ENCODE measurements around the gene CAGE1. TPM values are rescaled to one million over a fixed set of nuclear protein-coding genes. Genes with fewer than 3 reads are reported as not detected.

Gene CAGE1
- total and polyA plus RNA-seq, 5 donors from 2014 or later = 0.08 to 0.57 TPM; not detected in 3

GRCh38 chr6:7404546-7404945 lies 15.0 kb upstream of the CAGE1 start:
- Mint-ChIP-seq H3K27ac (peak overlapping the region in 2 of 3 donors; percentile 7 to 25), H3K27me3 (no peaks in the 10 kb centered on the region), H3K4me1 (peaks cover 0 to 6% (median under 1%) of the 10 kb centered on the region in 4 donors), H3K4me3 (no peak overlapping the region), H3K36me3 (peaks cover 48% of the 10 kb centered on the region), H3K9me3 (no peaks in the 10 kb centered on the region)
- H3K4me3 ChIP-seq (ENCODE audit: low read depth, low read length) = no peak overlapping the region
- H3K9me3 ChIP-seq (ENCODE audit: control insufficient read depth in 2 of 2, low read length in 2 of 2) = no peaks in the 10 kb centered on the region
- H3K36me3 ChIP-seq (ENCODE audit: control insufficient read depth, insufficient read depth, low read length) = peaks cover 92% of the 10 kb centered on the region
- no peaks in the 10 kb centered on the region for H3K4me1 ChIP-seq (ENCODE audit: control insufficient read depth, insufficient read depth, low read length, poor library complexity, severe bottlenecking)
- no peak for DNase-seq
- no peak overlapping the region for H3K27ac ChIP-seq (ENCODE audit: insufficient read depth, low read length, poor library complexity, severe bottlenecking)
- no peaks in the 10 kb centered on the region for H3K27me3 ChIP-seq (ENCODE audit: control insufficient read depth, insufficient read depth, low read length)
- no peak for ATAC-seq (ENCODE audit: low read depth in 2 of 2)

DNA sequence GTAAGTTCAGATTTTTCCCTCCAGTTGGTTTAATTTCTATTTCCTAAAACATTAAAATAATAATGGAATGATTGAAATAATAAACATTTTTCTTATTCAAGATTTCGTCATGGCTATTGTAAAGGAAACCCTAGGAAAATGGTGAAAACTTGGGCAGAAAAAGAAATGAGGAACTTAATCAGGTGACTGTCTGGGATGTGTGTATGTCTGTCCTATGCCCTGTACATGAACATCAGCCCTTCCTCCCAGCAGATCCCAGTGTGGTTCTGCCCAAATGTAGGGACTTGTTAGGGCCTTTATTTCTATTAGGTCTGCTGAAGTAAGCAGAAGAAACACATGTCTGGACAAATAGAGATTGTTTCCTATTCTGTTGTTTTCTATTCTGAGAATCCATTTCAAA lies 13.2 kb upstream of the CAGE1 start:
- H3K27me3 Mint-ChIP-seq = no peaks in the 10 kb centered on the region
- H3K4me1 ChIP-seq (ENCODE audit: control insufficient read depth, insufficient read depth, low read length, poor library complexity, severe bottlenecking) = no peaks in the 10 kb centered on the region
- no peaks in the 10 kb centered on the region for H3K27me3 ChIP-seq (ENCODE audit: control insufficient read depth, insufficient read depth, low read length)
- no peak overlapping the region for H3K4me3 ChIP-seq (ENCODE audit: low read depth, low read length)
- no peak overlapping the region for H3K4me3 Mint-ChIP-seq
- H3K36me3 ChIP-seq (ENCODE audit: control insufficient read depth, insufficient read depth, low read length) = peaks cover 91% of the 10 kb centered on the region
- ATAC-seq (ENCODE audit: low read depth in 2 of 2) = no peak
- no peak overlapping the region for H3K27ac Mint-ChIP-seq
- no peak for DNase-seq
- peaks cover 0 to 6% (median 2%) of the 10 kb centered on the region in 4 donors for H3K4me1 Mint-ChIP-seq
- no peaks in the 10 kb centered on the region for H3K9me3 Mint-ChIP-seq
- no peak overlapping the region for H3K27ac ChIP-seq (ENCODE audit: insufficient read depth, low read length, poor library complexity, severe bottlenecking)
- H3K36me3 Mint-ChIP-seq = peaks cover 57% of the 10 kb centered on the region
- no peaks in the 10 kb centered on the region for H3K9me3 ChIP-seq (ENCODE audit: control insufficient read depth in 2 of 2, low read length in 2 of 2)

- H3K9me3 Mint-ChIP-seq = no peaks in the 10 kb centered on the region
- Histone ChIP-seq H3K4me3 (ENCODE audit: low read depth, low read length) (no peak overlapping the region), H3K27ac (ENCODE audit: insufficient read depth, low read length, poor library complexity, severe bottlenecking) (no peak overlapping the region), H3K36me3 (ENCODE audit: control insufficient read depth, insufficient read depth, low read length) (peaks cover 90% of the 10 kb centered on the region), H3K9me3 (ENCODE audit: control insufficient read depth in 2 of 2, low read length in 2 of 2) (no peaks in the 10 kb centered on the region), H3K4me1 (ENCODE audit: control insufficient read depth, insufficient read depth, low read length, poor library complexity, severe bottlenecking) (no peaks in the 10 kb centered on the region), H3K27me3 (ENCODE audit: control insufficient read depth, insufficient read depth, low read length) (no peaks in the 10 kb centered on the region)
- no peaks in the 10 kb centered on the region for H3K27me3 Mint-ChIP-seq
- ATAC-seq (ENCODE audit: low read depth in 2 of 2) (no peak), DNase-seq (no peak)
- no peak overlapping the region for H3K4me3 Mint-ChIP-seq
- peaks cover 43% of the 10 kb centered on the region for H3K36me3 Mint-ChIP-seq
- peaks cover 0 to 6% (median 3%) of the 10 kb centered on the region in 4 donors for H3K4me1 Mint-ChIP-seq
- no peak overlapping the region for H3K27ac Mint-ChIP-seq
Measured at GRCh38 chr6:7401075-7401474, 11.5 kb upstream of the CAGE1 start.

DNA sequence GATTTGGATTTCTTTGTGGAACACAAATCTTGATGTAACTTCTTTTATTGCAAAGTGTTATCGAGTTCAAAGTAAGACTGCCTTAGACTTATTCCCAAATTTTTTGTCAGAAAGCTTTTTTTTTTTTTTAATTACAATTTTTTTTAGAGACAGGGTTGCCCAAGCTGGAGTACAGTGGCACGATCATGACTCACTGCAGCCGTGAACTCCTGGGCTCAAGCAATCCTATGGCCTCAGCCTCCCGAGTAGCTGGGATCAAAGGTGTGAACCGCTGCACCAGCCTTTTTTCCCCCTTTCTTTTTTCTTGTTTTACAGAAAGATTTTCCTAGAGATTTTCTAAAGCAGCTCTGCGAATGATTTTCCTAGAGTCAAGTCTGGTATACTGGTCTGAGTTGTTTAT lies 2.9 kb upstream of the CAGE1 start:
- no peak overlapping the region for H3K4me3 ChIP-seq (ENCODE audit: low read depth, low read length)
- Mint-ChIP-seq H3K4me1 (peaks cover 20 to 54% (median 32%) of the 10 kb centered on the region in 4 donors), H3K36me3 (peaks cover 18% of the 10 kb centered on the region), H3K9me3 (no peaks in the 10 kb centered on the region), H3K4me3 (peak overlapping the region in 2 of 4 donors; percentile 71 to 93), H3K27ac (peak overlapping the region in 2 of 3 donors; percentile 5 to 77), H3K27me3 (no peaks in the 10 kb centered on the region)
- peaks cover 37% of the 10 kb centered on the region for H3K36me3 ChIP-seq (ENCODE audit: control insufficient read depth, insufficient read depth, low read length)
- H3K9me3 ChIP-seq (ENCODE audit: control insufficient read depth in 2 of 2, low read length in 2 of 2) = no peaks in the 10 kb centered on the region
- DNase-seq = no peak
- ATAC-seq (ENCODE audit: low read depth in 2 of 2) = no peak
- H3K27ac ChIP-seq (ENCODE audit: insufficient read depth, low read length, poor library complexity, severe bottlenecking) = no peak overlapping the region
- peaks cover 31% of the 10 kb centered on the region for H3K4me1 ChIP-seq (ENCODE audit: control insufficient read depth, insufficient read depth, low read length, poor library complexity, severe bottlenecking)
- H3K27me3 ChIP-seq (ENCODE audit: control insufficient read depth, insufficient read depth, low read length) = no peaks in the 10 kb centered on the region

- Mint-ChIP-seq H3K4me1 (peaks cover 20 to 54% (median 32%) of the 10 kb centered on the region in 4 donors), H3K36me3 (peaks cover 18% of the 10 kb centered on the region), H3K27ac (peak overlapping the region in 2 of 3 donors; percentile 93 to 99), H3K4me3 (peak overlapping the region; percentile 93 to 98 (median 95)), H3K9me3 (no peaks in the 10 kb centered on the region), H3K27me3 (no peaks in the 10 kb centered on the region)
- no peaks in the 10 kb centered on the region for H3K9me3 ChIP-seq (ENCODE audit: control insufficient read depth in 2 of 2, low read length in 2 of 2)
- DNase-seq (no peak), ATAC-seq (ENCODE audit: low read depth in 2 of 2) (no peak)
- peaks cover 31% of the 10 kb centered on the region for H3K4me1 ChIP-seq (ENCODE audit: control insufficient read depth, insufficient read depth, low read length, poor library complexity, severe bottlenecking)
- peak overlapping the region; percentile 99 for H3K27ac ChIP-seq (ENCODE audit: insufficient read depth, low read length, poor library complexity, severe bottlenecking)
- H3K27me3 ChIP-seq (ENCODE audit: control insufficient read depth, insufficient read depth, low read length) = no peaks in the 10 kb centered on the region
- peaks cover 26% of the 10 kb centered on the region for H3K36me3 ChIP-seq (ENCODE audit: control insufficient read depth, insufficient read depth, low read length)
- peak overlapping the region; percentile 97 for H3K4me3 ChIP-seq (ENCODE audit: low read depth, low read length)
Measured at GRCh38 chr6:7391151-7391550, 1.6 kb upstream of the CAGE1 start.

DNA sequence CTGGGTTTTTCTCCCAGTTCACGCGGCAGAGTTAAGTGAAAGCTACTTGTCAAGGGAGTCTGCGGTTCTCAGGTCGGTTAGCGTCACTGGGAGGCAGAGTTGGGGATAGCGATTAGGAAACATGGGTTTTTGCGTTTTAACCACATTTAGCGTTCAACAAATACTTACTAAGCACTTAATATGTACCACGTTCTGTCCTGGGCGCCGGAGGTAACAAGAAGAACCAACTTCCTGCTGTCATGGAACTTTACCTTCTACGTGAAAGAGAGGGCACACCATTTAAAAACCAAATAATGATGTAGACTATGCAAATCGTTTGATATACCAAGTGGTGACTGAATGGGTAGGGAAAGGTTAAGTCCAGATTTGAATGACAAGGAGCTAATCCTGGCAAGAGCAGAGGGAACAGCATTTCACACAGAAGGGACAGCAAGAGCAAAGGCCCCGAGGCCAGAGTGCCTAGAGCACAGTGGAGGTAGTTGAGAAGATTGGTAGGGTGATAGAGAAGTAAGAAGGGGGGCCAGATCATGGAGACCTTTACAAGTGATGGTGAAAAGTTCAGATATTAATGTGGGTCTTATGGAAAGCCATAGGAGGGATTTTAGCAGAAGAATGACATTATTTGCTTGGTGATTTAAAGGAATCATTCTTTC lies 810 bp upstream of the CAGE1 start:
- ATAC-seq (ENCODE audit: low read depth in 2 of 2) (no peak), DNase-seq (peak in 1 of 3 donors; percentile 76)
- Mint-ChIP-seq H3K9me3 (no peaks in the 10 kb centered on the region), H3K4me3 (peak overlapping the region; percentile 93 to 98 (median 95)), H3K36me3 (peaks cover 18% of the 10 kb centered on the region), H3K4me1 (peaks cover 20 to 52% (median 32%) of the 10 kb centered on the region in 4 donors), H3K27me3 (no peaks in the 10 kb centered on the region), H3K27ac (peak overlapping the region; percentile 93 to 99 (median 97))
- H3K27me3 ChIP-seq (ENCODE audit: control insufficient read depth, insufficient read depth, low read length) = no peaks in the 10 kb centered on the region
- peak overlapping the region; percentile 97 for H3K4me3 ChIP-seq (ENCODE audit: low read depth, low read length)
- peaks cover 31% of the 10 kb centered on the region for H3K4me1 ChIP-seq (ENCODE audit: control insufficient read depth, insufficient read depth, low read length, poor library complexity, severe bottlenecking)
- peak overlapping the region; percentile 99 for H3K27ac ChIP-seq (ENCODE audit: insufficient read depth, low read length, poor library complexity, severe bottlenecking)
- peaks cover 19% of the 10 kb centered on the region for H3K36me3 ChIP-seq (ENCODE audit: control insufficient read depth, insufficient read depth, low read length)
- H3K9me3 ChIP-seq (ENCODE audit: control insufficient read depth in 2 of 2, low read length in 2 of 2) = no peaks in the 10 kb centered on the region

DNA sequence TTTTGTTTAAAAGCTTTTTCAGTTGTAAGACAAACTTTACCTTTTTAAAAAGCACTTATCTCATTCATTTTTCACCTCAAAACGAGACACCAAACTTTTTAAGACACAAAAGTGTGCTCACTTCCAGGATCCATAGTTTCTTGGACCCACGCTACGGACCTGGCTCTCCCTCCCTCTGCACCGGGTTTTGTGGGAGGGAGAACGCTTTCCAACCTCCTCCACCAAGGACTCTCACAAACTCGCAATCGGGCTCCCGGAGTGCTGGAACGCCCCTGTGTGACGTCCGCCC lies 436 bp downstream of the CAGE1 start:
- Histone ChIP-seq H3K27me3 (ENCODE audit: control insufficient read depth, insufficient read depth, low read length) (no peaks in the 10 kb centered on the region), H3K36me3 (ENCODE audit: control insufficient read depth, insufficient read depth, low read length) (peaks cover 11% of the 10 kb centered on the region), H3K4me3 (ENCODE audit: low read depth, low read length) (peak overlapping the region; percentile 97), H3K27ac (ENCODE audit: insufficient read depth, low read length, poor library complexity, severe bottlenecking) (peak overlapping the region; percentile 99), H3K4me1 (ENCODE audit: control insufficient read depth, insufficient read depth, low read length, poor library complexity, severe bottlenecking) (peaks cover 31% of the 10 kb centered on the region), H3K9me3 (ENCODE audit: control insufficient read depth in 2 of 2, low read length in 2 of 2) (no peaks in the 10 kb centered on the region)
- H3K27ac Mint-ChIP-seq = peak overlapping the region; percentile 93 to 99 (median 97)
- H3K27me3 Mint-ChIP-seq = peaks cover 1% of the 10 kb centered on the region
- H3K4me1 Mint-ChIP-seq = peaks cover 20 to 52% (median 32%) of the 10 kb centered on the region in 4 donors
- no peaks in the 10 kb centered on the region for H3K9me3 Mint-ChIP-seq
- peak overlapping the region; percentile 93 to 98 (median 95) for H3K4me3 Mint-ChIP-seq
- no peak for DNase-seq
- no peak for ATAC-seq (ENCODE audit: low read depth in 2 of 2)
- peaks cover 14% of the 10 kb centered on the region for H3K36me3 Mint-ChIP-seq

DNA sequence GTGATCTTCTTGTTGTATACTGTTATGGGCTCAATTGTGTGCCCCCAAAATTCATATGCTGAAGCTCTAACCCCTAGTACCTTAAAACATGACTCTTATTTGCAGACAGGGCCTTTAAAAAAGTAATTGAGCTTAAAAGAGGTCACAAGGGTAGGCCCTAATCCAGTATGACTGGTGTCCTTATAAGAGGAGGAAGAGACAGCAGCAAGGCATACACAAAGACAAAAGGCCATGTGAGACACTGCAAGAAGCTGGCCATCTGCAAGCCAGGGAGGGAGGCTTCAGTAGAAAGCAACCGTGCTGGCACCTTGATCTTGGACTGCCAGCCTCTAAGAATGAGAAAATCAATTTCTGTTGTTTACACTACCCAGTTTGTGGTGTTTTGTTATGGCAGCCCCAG lies 8.4 kb downstream of the CAGE1 start:
- Mint-ChIP-seq H3K4me3 (no peak overlapping the region), H3K4me1 (no peaks in the 10 kb centered on the region), H3K36me3 (no peaks in the 10 kb centered on the region), H3K9me3 (no peaks in the 10 kb centered on the region), H3K27me3 (peaks cover 33% of the 10 kb centered on the region), H3K27ac (no peak overlapping the region)
- Histone ChIP-seq H3K36me3 (ENCODE audit: control insufficient read depth, insufficient read depth, low read length) (no peaks in the 10 kb centered on the region), H3K4me3 (ENCODE audit: low read depth, low read length) (no peak overlapping the region), H3K27me3 (ENCODE audit: control insufficient read depth, insufficient read depth, low read length) (peaks cover 2% of the 10 kb centered on the region), H3K4me1 (ENCODE audit: control insufficient read depth, insufficient read depth, low read length, poor library complexity, severe bottlenecking) (no peaks in the 10 kb centered on the region), H3K9me3 (ENCODE audit: control insufficient read depth in 2 of 2, low read length in 2 of 2) (no peaks in the 10 kb centered on the region), H3K27ac (ENCODE audit: insufficient read depth, low read length, poor library complexity, severe bottlenecking) (no peak overlapping the region)
- DNase-seq (no peak), ATAC-seq (ENCODE audit: low read depth in 2 of 2) (no peak)

All from CD4-positive, CD25-positive, alpha-beta regulatory T cell (primary cell).